GM12878 (cell line): ENCODE results near the gene CMSS1. TPM values are rescaled to one million over a fixed set of nuclear protein-coding genes. Genes with fewer than 3 reads are reported as not detected.

ENCODE experiments used
- ATAC-seq: fragments of 200-7000 bp; cut with Tn5 transposase; 3 replicates; pipeline ENCODE4 v1.9.1; 2020; ENCODE audit warnings: mild to moderate bottlenecking, moderate library complexity
- BruUV-seq: library from RNA; stranded (reverse); fragments of 400-500 nt; replicated peaks from 2 replicates; lab custom pipeline; 2021; lab: Mats Ljungman, UMichigan
- CTCF ChIA-PET: fragments of 300-600 bp; sonication (Branson Sonifier 250); formaldehyde crosslinking; extraction: SDS; loops from one replicate; lab custom pipeline; 2021; ENCODE audit warnings: inconsistent platforms; lab: Yijun Ruan, JAX
- POLR2A ChIA-PET: fragments of 350-600 bp; formaldehyde crosslinking; extraction: SDS; loops from one replicate; lab custom pipeline; 2021; ENCODE audit warnings: inconsistent platforms; lab: Charles Lee
- RAD21 ChIA-PET: fragments of 300-600 bp; sonication (Branson Sonifier 250); formaldehyde crosslinking; loops from one replicate; lab custom pipeline; 2023; ENCODE audit warnings: antibody characterized with exemption; ENCODE audit not compliant: unreplicated experiment; lab: Charles Lee
- SMC1A ChIA-PET: fragments of 300-600 bp; sonication (Branson Sonifier 250); formaldehyde crosslinking; loops from one replicate; lab custom pipeline; 2023; ENCODE audit not compliant: unreplicated experiment, uncharacterized antibody; lab: Charles Lee
- DNase-seq: peaks from one replicate; pipeline ENCODE4 v3.0.0-alpha.2; 2011; ENCODE audit warnings: low read depth, low spot score
- FAIRE-seq: peaks from 3 replicates; lab custom pipeline; 2011; peaks lifted over from hg19 to GRCh38; lab: Jason Lieb, UNC
- H2AFZ ChIP-seq: 2 replicates; pipeline ENCODE4 v1.6.0; 2011; ENCODE audit warnings: low read depth, low read length, control low read depth; ENCODE audit not compliant: control insufficient read depth
- H3K27ac ChIP-seq: 2 replicates; pipeline ENCODE4 v1.5.1; 2011; ENCODE audit warnings: control low read depth; ENCODE audit not compliant: control insufficient read depth, insufficient read depth
- H3K27me3 ChIP-seq, 2 experiments: replicated peaks in 1 of 2; 2 replicates each; pipeline versions ENCODE4 v1.6.0 to v1.6.1; 2011; ENCODE audit warnings: low read length in 1 of 2; ENCODE audit not compliant: control insufficient read depth in 2 of 2, insufficient read depth in 2 of 2
- H3K36me3 ChIP-seq, 2 experiments: 2 replicates each; pipeline ENCODE4 v1.5.1; 2011; ENCODE audit warnings: low read length in 1 of 2; ENCODE audit not compliant: control insufficient read depth in 2 of 2, insufficient read depth in 2 of 2
- H3K4me1 ChIP-seq: 2 replicates; pipeline ENCODE4 v1.6.1; 2011; ENCODE audit warnings: mild to moderate bottlenecking, low read length, moderate library complexity, mixed read lengths; ENCODE audit not compliant: control insufficient read depth, insufficient read depth
- H3K4me2 ChIP-seq: 2 replicates; pipeline ENCODE4 v1.6.0; 2011; ENCODE audit warnings: control low read depth; ENCODE audit not compliant: control insufficient read depth, insufficient read depth
- H3K4me3 ChIP-seq: fragments of 200-600 bp; sonication (generic); 2 replicates; pipeline ENCODE4 v1.5.1; 2016
- H3K79me2 ChIP-seq: 2 replicates; pipeline ENCODE4 v1.6.0; 2011; ENCODE audit warnings: low read length; ENCODE audit not compliant: control insufficient read depth, insufficient read depth
- H3K9ac ChIP-seq: 2 replicates; pipeline ENCODE4 v1.8.0; 2011; ENCODE audit warnings: low read length, control low read depth, mixed read lengths; ENCODE audit not compliant: control insufficient read depth, insufficient read depth
- H3K9me3 ChIP-seq: replicated peaks from 3 replicates; pipeline ENCODE4 v1.5.1; 2011; ENCODE audit warnings: mild to moderate bottlenecking, low read length; ENCODE audit not compliant: control insufficient read depth, insufficient read depth
- H4K20me1 ChIP-seq: 2 replicates; pipeline ENCODE4 v1.6.0; 2011; ENCODE audit not compliant: control insufficient read depth, insufficient read depth
- BCL3 ChIP-seq: IDR thresholded peaks from 2 replicates; pipeline ENCODE4 v1.6.1; 2011; ENCODE audit warnings: borderline replicate concordance, low read depth, mild to moderate bottlenecking, moderate library complexity, low read length; ENCODE audit not compliant: insufficient read depth, poor library complexity, severe bottlenecking
- BHLHE40 ChIP-seq, 2 experiments: fragments of 450-650 bp in 1 of 2; IDR thresholded peaks; 2 replicates each; pipeline ENCODE4 v1.6.1; 2011 to 2017; ENCODE audit warnings: low read depth in 2 of 2, borderline replicate concordance in 1 of 2, improper control_type of control experiment in 1 of 2, low read length in 1 of 2, mild to moderate bottlenecking in 1 of 2
- CBFB ChIP-seq: IDR thresholded peaks from 2 replicates; pipeline ENCODE4 v1.6.1; 2016; ENCODE audit warnings: antibody characterized with exemption, low read depth
- CBX5 ChIP-seq: sonication (generic); IDR thresholded peaks from 2 replicates; pipeline ENCODE4 v1.6.1; 2016; ENCODE audit warnings: low read depth, moderate library complexity, mild to moderate bottlenecking, inconsistent platforms
- CHD2 ChIP-seq: IDR thresholded peaks from 2 replicates; pipeline ENCODE4 v1.6.1; 2011; ENCODE audit warnings: low read depth, low read length, improper control_type of control experiment, borderline replicate concordance
- ESRRA ChIP-seq: IDR thresholded peaks from 2 replicates; pipeline ENCODE4 v1.6.1; 2012; ENCODE audit warnings: mild to moderate bottlenecking, low read length, improper control_type of control experiment
- NFYB ChIP-seq: IDR thresholded peaks from 2 replicates; pipeline ENCODE4 v1.6.1; 2011; ENCODE audit warnings: low read depth, mild to moderate bottlenecking, low read length, improper control_type of control experiment, moderate library complexity; ENCODE audit not compliant: insufficient read depth
- RUNX3 ChIP-seq: IDR thresholded peaks from 2 replicates; pipeline ENCODE4 v1.6.1; 2012; ENCODE audit warnings: low read length, inconsistent platforms
- SMARCA5 ChIP-seq: fragments of 450-650 bp; IDR thresholded peaks from 2 replicates; pipeline ENCODE4 v1.6.1; 2017; ENCODE audit warnings: mild to moderate bottlenecking
- SPI1 ChIP-seq: IDR thresholded peaks from 2 replicates; pipeline ENCODE4 v1.6.1; 2011; ENCODE audit warnings: low read depth, mild to moderate bottlenecking, low read length, moderate library complexity, borderline replicate concordance; ENCODE audit not compliant: insufficient read depth
- SREBF1 ChIP-seq: IDR thresholded peaks from 2 replicates; pipeline ENCODE4 v1.6.1; 2012; ENCODE audit warnings: mild to moderate bottlenecking, low read length
- TCF12 ChIP-seq: IDR thresholded peaks from 2 replicates; pipeline ENCODE4 v1.6.1; 2011; ENCODE audit warnings: low read depth, mild to moderate bottlenecking, low read length
- YY1 ChIP-seq: IDR thresholded peaks from 2 replicates; pipeline ENCODE4 v1.6.1; 2011; ENCODE audit warnings: low read depth, mild to moderate bottlenecking, low read length
- ZBED1 ChIP-seq: IDR thresholded peaks from 2 replicates; pipeline ENCODE4 v1.6.1; 2016; ENCODE audit warnings: borderline replicate concordance
- WGBS: methylation state at CpG from one replicate; pipeline ENCODE4 v1.1.6; 2016; ENCODE audit warnings: low lambda C conversion rate; ENCODE audit not compliant: insufficient replicate concordance, insufficient coverage; ENCODE audit errors: missing lambda C conversion rate; 5-methylcytosine and 5-hydroxymethylcytosine counted together
- in situ Hi-C: fragments of 300-500 bp; cut with MboI; formaldehyde crosslinking; loops from 9 replicates; pipeline ENCODE4 v1.14.3; 2018; ENCODE audit warnings: mixed read lengths
- intact Hi-C: fragments of 100-400 bp; cut with micrococcal nuclease; formaldehyde crosslinking; loops from one replicate; pipeline ENCODE4 v1.14.2; 2022; ENCODE audit not compliant: unreplicated experiment
- polyA plus RNA-seq, 11 experiments: library from polyadenylated mRNA; depleted of rRNA in 4 of 11; unstranded in 6 of 11; stranded (reverse) in 5 of 11; fragments of >200 nt; fragmentation: Nextera tagmentation in 4 of 11; fragmentation: Illumina TruSeq in 1 of 11; extraction: Ambion mirVana in 4 of 11; extraction: Trizol in 1 of 11; gene quantifications; 1 replicate in 1 of 11; 2 replicates in 10 of 11; pipeline versions ENCODE4 v1.2.1 to v1.2.3, GENCODE V29; 2011 to 2016; ENCODE audit warnings: inconsistent platforms in 2 of 11, missing spikeins in 2 of 11, low read depth in 1 of 11
- total RNA-seq, 4 experiments: library from RNA; depleted of rRNA in 3 of 4; stranded (reverse); fragments of >200 nt in 3 of 4; fragmentation: Illumina TruSeq in 1 of 4; extraction: Trizol in 1 of 4; gene quantifications; 2 replicates each; pipeline versions ENCODE4 v1.2.1 to v1.2.3, GENCODE V29; 2013 to 2021
- TF ChIP-seq, protein P1 (sequence below): fragments of 450-650 bp; IDR thresholded peaks from 2 replicates; pipeline ENCODE4 v1.6.1; 2017; ENCODE audit warnings: antibody characterized with exemption, mild to moderate bottlenecking, moderate library complexity
- TF ChIP-seq, protein P2 (sequence below): fragments of 150-350 bp; IDR thresholded peaks from 2 replicates; pipeline ENCODE4 v1.6.1; 2016; ENCODE audit warnings: low read depth, low read length
- TF ChIP-seq, protein P3 (sequence below): fragments of 450-650 bp; IDR thresholded peaks from 2 replicates; pipeline ENCODE4 v1.6.1; 2016; ENCODE audit warnings: mild to moderate bottlenecking

Gene CMSS1
- total and polyA plus RNA-seq, 10 of the 15 experiments (the other 5 are each of a cell fraction or from before 2014, with no cell fraction given) = 31.0 to 118 (median 70.1) TPM

- in situ Hi-C loops = no loop called here
- no TSS peak for BruUV-seq
- TF ChIP-seq ZBED1 (no peak), SMARCA5 (no peak), NFYB (no peak), CHD2 (no peak), SREBF1 (no peak), TCF12 (no peak), BHLHE40 (IDR thresholded peaks at IDR 0.05; ENCODE audit: borderline replicate concordance in 1 of 2, low read depth in 2 of 2, low read length in 1 of 2) (no peak), CBFB (no peak), SPI1 (no peak), BCL3 (no peak), RUNX3 (no peak), CBX5 (no peak), YY1 (no peak), ESRRA (no peak)
- TF ChIP-seq, protein P1, sequence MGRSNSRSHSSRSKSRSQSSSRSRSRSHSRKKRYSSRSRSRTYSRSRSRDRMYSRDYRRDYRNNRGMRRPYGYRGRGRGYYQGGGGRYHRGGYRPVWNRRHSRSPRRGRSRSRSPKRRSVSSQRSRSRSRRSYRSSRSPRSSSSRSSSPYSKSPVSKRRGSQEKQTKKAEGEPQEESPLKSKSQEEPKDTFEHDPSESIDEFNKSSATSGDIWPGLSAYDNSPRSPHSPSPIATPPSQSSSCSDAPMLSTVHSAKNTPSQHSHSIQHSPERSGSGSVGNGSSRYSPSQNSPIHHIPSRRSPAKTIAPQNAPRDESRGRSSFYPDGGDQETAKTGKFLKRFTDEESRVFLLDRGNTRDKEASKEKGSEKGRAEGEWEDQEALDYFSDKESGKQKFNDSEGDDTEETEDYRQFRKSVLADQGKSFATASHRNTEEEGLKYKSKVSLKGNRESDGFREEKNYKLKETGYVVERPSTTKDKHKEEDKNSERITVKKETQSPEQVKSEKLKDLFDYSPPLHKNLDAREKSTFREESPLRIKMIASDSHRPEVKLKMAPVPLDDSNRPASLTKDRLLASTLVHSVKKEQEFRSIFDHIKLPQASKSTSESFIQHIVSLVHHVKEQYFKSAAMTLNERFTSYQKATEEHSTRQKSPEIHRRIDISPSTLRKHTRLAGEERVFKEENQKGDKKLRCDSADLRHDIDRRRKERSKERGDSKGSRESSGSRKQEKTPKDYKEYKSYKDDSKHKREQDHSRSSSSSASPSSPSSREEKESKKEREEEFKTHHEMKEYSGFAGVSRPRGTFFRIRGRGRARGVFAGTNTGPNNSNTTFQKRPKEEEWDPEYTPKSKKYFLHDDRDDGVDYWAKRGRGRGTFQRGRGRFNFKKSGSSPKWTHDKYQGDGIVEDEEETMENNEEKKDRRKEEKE = no peak
- TF ChIP-seq, protein P2, sequence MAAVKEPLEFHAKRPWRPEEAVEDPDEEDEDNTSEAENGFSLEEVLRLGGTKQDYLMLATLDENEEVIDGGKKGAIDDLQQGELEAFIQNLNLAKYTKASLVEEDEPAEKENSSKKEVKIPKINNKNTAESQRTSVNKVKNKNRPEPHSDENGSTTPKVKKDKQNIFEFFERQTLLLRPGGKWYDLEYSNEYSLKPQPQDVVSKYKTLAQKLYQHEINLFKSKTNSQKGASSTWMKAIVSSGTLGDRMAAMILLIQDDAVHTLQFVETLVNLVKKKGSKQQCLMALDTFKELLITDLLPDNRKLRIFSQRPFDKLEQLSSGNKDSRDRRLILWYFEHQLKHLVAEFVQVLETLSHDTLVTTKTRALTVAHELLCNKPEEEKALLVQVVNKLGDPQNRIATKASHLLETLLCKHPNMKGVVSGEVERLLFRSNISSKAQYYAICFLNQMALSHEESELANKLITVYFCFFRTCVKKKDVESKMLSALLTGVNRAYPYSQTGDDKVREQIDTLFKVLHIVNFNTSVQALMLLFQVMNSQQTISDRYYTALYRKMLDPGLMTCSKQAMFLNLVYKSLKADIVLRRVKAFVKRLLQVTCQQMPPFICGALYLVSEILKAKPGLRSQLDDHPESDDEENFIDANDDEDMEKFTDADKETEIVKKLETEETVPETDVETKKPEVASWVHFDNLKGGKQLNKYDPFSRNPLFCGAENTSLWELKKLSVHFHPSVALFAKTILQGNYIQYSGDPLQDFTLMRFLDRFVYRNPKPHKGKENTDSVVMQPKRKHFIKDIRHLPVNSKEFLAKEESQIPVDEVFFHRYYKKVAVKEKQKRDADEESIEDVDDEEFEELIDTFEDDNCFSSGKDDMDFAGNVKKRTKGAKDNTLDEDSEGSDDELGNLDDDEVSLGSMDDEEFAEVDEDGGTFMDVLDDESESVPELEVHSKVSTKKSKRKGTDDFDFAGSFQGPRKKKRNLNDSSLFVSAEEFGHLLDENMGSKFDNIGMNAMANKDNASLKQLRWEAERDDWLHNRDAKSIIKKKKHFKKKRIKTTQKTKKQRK = no peak
- TF ChIP-seq, protein P3, sequence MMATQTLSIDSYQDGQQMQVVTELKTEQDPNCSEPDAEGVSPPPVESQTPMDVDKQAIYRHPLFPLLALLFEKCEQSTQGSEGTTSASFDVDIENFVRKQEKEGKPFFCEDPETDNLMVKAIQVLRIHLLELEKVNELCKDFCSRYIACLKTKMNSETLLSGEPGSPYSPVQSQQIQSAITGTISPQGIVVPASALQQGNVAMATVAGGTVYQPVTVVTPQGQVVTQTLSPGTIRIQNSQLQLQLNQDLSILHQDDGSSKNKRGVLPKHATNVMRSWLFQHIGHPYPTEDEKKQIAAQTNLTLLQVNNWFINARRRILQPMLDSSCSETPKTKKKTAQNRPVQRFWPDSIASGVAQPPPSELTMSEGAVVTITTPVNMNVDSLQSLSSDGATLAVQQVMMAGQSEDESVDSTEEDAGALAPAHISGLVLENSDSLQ = no peak
Observed at GRCh38 chr3:100131241-100131640, 313.6 kb downstream of the CMSS1 start.

More at GRCh38 chr3:100131241-100131640, 313.6 kb downstream of the CMSS1 start:
- CTCF ChIA-PET = interaction anchor here (1.0 kb wide), 1 partner anchor 9 kb away, joined by 3 read pairs; no protein-coding TSS in a partner anchor
- ATAC-seq = no peak
- intact Hi-C loops = no loop called here
- Histone ChIP-seq H3K27me3 (no peaks in the 10 kb centered on the region), H3K9ac (no peak overlapping the region), H3K27ac (no peak overlapping the region), H4K20me1 (no peaks in the 10 kb centered on the region), H3K36me3 (no peaks in the 10 kb centered on the region), H3K9me3 (no peaks in the 10 kb centered on the region), H3K4me2 (no peak overlapping the region), H2AFZ (no peak overlapping the region), H3K4me1 (no peaks in the 10 kb centered on the region), H3K4me3 (no peak overlapping the region), H3K79me2 (no peaks in the 10 kb centered on the region)
- RAD21 ChIA-PET = interaction anchor here (0.7 kb wide), 1 partner anchor 28 kb away, joined by 3 read pairs; no protein-coding TSS in a partner anchor
- 89% methylated on average over 6 of the region's 6 CpGs for WGBS
- SMC1A ChIA-PET = interaction anchor here (1.1 kb wide), 1 partner anchor 9 kb away, joined by 5 read pairs; no protein-coding TSS in a partner anchor
- no peak for FAIRE-seq
- no peak for DNase-seq
- POLR2A ChIA-PET = no interaction called here
